Kidney (tissue), 14 donors: ENCODE measurements around the gene AP2A2. TPM values are rescaled to one million over a fixed set of nuclear protein-coding genes. Genes with fewer than 3 reads are reported as not detected.

Experiments
- DNase-seq, 5 donors: peaks; one replicate each; pipeline ENCODE4 v3.0.0-alpha.2; 2013 to 2020
- FAIRE-seq: peaks from 2 replicates; lab custom pipeline; 2012; peaks lifted over from hg19 to GRCh38; lab: Jason Lieb, UNC
- H3K27ac ChIP-seq, 2 donors: one replicate each; pipeline ENCODE4 v1.7.0; 2013; ENCODE audit warnings: low read depth in 2 of 2, low read length in 2 of 2, inconsistent platforms in 1 of 2
- H3K27me3 ChIP-seq: one replicate; pipeline ENCODE4 v1.7.1; 2013; ENCODE audit warnings: low read length, inconsistent platforms; ENCODE audit not compliant: control insufficient read depth, insufficient read depth
- H3K36me3 ChIP-seq, 3 donors: one replicate each; pipeline versions ENCODE4 v1.7.0 to v1.7.1; 2013; ENCODE audit warnings: low read length in 3 of 3, control low read depth in 1 of 3, inconsistent platforms in 1 of 3; ENCODE audit not compliant: insufficient read depth in 3 of 3, control insufficient read depth in 2 of 3
- H3K4me1 ChIP-seq, 3 donors: one replicate each; pipeline versions ENCODE4 v1.7.0 to v1.7.1; 2013; ENCODE audit warnings: low read length in 3 of 3, inconsistent platforms in 1 of 3, low read depth in 1 of 3; ENCODE audit not compliant: control insufficient read depth in 2 of 3, insufficient read depth in 2 of 3
- H3K4me3 ChIP-seq, 3 donors: one replicate each; pipeline versions ENCODE4 v1.7.0 to v1.8.1; 2013; ENCODE audit warnings: low read length in 3 of 3, control low read depth in 1 of 3, inconsistent platforms in 1 of 3
- H3K9ac ChIP-seq, 3 donors: one replicate each; pipeline versions ENCODE4 v1.7.0 to v1.7.1; 2013; ENCODE audit warnings: low read length in 3 of 3, control low read depth in 1 of 3, inconsistent platforms in 1 of 3
- H3K9me3 ChIP-seq, 3 donors: one replicate each; pipeline versions ENCODE4 v1.7.0 to v1.7.1; 2013; ENCODE audit warnings: low read length in 3 of 3, control low read depth in 1 of 3, inconsistent platforms in 1 of 3; ENCODE audit not compliant: control insufficient read depth in 2 of 3, insufficient read depth in 1 of 3
- CTCF ChIP-seq: IDR thresholded peaks from 3 replicates; pipeline ENCODE4 v1.5.1; 2012; ENCODE audit warnings: mild to moderate bottlenecking, moderate library complexity, borderline replicate concordance; ENCODE audit not compliant: insufficient read depth; ENCODE audit errors: extremely low read depth
- intact Hi-C: fragments of 100-400 bp; cut with DNase I; formaldehyde crosslinking; loops from one replicate; pipeline ENCODE4 v1.11.1; 2022
- polyA plus RNA-seq: library from polyadenylated mRNA; stranded (reverse); fragments of 350-450 nt; fragmentation: Illumina TruSeq; extraction: RNeasy Lipid Tissue Mini Kit (QIAGEN cat#74804); gene quantifications from one replicate; pipeline ENCODE4 v1.2.3, GENCODE V29; 2014; ENCODE audit warnings: low read depth, low replicate concordance; ENCODE audit not compliant: insufficient read depth
- total RNA-seq: library from RNA; stranded (reverse); fragmentation: NEBNext Ultra II Directional; extraction: Animal tissue kit (Norgen Biotek cat#: 25700); gene quantifications from one replicate; pipeline ENCODE4 v1.2.1, GENCODE V29; 2021
- donor health status: control.
- donor health status: control.
- donor health status: control.
- donor health status: control.
- donor health status: control.
- donor health status: DM: yes; HTN: yes; CAD: no.
- donor health status: Normal renal cell carcinoma (clear cell type).

The AP2A2 gene
- total and polyA plus RNA-seq, 2 donors from 2014 or later, result 76.5 to 144 TPM

GRCh38 chr11:934527-934926 is 8.9 kb downstream of the AP2A2 start:
- FAIRE-seq, result no peak
- H3K36me3 ChIP-seq, result no peaks in the 10 kb centered on the region
- no peak for TF ChIP-seq CTCF
- no peaks in the 10 kb centered on the region for H3K27me3 ChIP-seq
- H3K27ac ChIP-seq, result peak overlapping the region; percentile 12 to 53
- DNase-seq, result no peak
- peaks cover 0 to 54% (median 49%) of the 10 kb centered on the region in 3 donors for H3K4me1 ChIP-seq
- intact Hi-C loops, result no loop called here
- no peaks in the 10 kb centered on the region for H3K9me3 ChIP-seq
- no peak overlapping the region for H3K9ac ChIP-seq
- H3K4me3 ChIP-seq, result no peak overlapping the region

DNA sequence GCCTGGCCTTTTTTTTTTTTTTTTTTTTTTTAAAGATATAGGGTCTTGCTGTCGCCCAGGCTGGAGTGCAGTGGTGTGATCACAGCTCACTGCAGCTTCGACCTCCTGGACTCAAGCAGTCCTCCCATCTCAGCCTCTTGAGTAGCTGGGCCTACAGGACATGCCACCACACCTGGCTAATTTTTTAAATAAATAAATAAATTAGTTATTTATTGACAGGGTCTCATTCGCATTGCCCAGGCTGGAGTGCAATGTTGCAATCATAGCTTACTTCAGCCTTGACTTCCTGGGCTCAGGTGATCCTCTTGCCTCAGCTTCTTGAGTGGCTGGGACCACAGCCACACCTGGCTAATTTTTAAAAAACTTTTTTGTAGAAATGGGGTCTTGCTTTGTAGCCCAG is 10.5 kb downstream of the AP2A2 start:
- TF ChIP-seq CTCF, result no peak
- Histone ChIP-seq H3K36me3 (no peaks in the 10 kb centered on the region), H3K4me3 (no peak overlapping the region), H3K27me3 (no peaks in the 10 kb centered on the region), H3K9me3 (no peaks in the 10 kb centered on the region), H3K27ac (peak overlapping the region; percentile 56 to 68), H3K9ac (no peak overlapping the region), H3K4me1 (peaks cover 3 to 62% (median 55%) of the 10 kb centered on the region in 3 donors)
- DNase-seq, result no peak
- intact Hi-C loops, result no loop called here
- no peak for FAIRE-seq

DNA sequence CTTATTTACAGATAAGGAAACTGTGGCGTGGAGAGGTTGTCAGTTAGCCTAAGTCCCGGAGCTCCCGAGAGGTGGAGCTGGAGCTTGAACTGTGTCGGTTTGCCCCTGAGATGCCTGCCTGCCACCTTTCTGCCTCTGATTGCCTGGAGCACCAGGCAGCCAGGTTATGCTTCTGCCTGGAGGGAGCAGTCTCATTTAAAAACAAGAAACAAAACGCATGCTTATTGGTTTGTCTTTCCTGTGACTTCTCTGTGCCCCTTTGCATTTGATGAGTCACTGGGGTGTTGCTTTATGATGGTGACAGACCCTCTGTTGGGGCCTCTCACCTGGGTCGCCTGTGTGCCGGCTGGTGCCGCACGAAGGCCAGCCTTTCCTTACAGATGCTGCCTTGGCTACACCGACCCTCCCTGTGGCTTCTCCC is 12.2 kb downstream of the AP2A2 start:
- Histone ChIP-seq H3K36me3 (no peaks in the 10 kb centered on the region), H3K27ac (peak overlapping the region; percentile 57 to 61), H3K4me1 (peaks cover 3 to 58% (median 48%) of the 10 kb centered on the region in 3 donors), H3K4me3 (no peak overlapping the region), H3K9me3 (no peaks in the 10 kb centered on the region), H3K9ac (no peak overlapping the region), H3K27me3 (no peaks in the 10 kb centered on the region)
- no peak for TF ChIP-seq CTCF
- DNase-seq (no peak), FAIRE-seq (no peak)
- intact Hi-C loops, result no loop called here
